ENCODE data around the gene ZDHHC14. TPM values are rescaled to one million over a fixed set of nuclear protein-coding genes. Genes with fewer than 3 reads are reported as not detected.

The ZDHHC14 gene
- total RNA-seq, 4 donors from 2014 or later: 7.1 to 11.4 (median 9.8) TPM

- no peaks in the 10 kb centered on the region for H3K9me3 ChIP-seq
- 88% methylated on average over 3 of the region's 3 CpGs for WGBS
- H3K4me3 ChIP-seq: no peak overlapping the region
- H3K27me3 ChIP-seq: no peaks in the 10 kb centered on the region
- H3K4me1 ChIP-seq: no peaks in the 10 kb centered on the region
- no peak for DNase-seq (ENCODE audit: extremely low spot score)
- H3K27ac ChIP-seq (replicated peaks in 1 of 4): no peak overlapping the region
- intact Hi-C loops (cut with DNase I): no loop called here
- H3K36me3 ChIP-seq: peaks cover 0 to 4% (median 0%) of the 10 kb centered on the region in 4 donors
- TF ChIP-seq EP300 (IDR thresholded peaks at IDR 0.05): no peak
- TF ChIP-seq POLR2AphosphoS5 (IDR thresholded peaks at IDR 0.05): no peak
- TF ChIP-seq POLR2A (IDR thresholded peaks at IDR 0.05; ENCODE audit: low read depth): no peak
- no peak for TF ChIP-seq CTCF (IDR thresholded peaks at IDR 0.05)
Measured at GRCh38 chr6:157611406-157611805, 230.4 kb downstream of the ZDHHC14 start.

GRCh38 chr6:157613011-157613522, 232.1 kb downstream of the ZDHHC14 start:
- no peak overlapping the region for H3K4me3 ChIP-seq
- DNase-seq (ENCODE audit: extremely low spot score): no peak
- WGBS: 91% methylated on average over 7 of the region's 7 CpGs
- H3K4me1 ChIP-seq: no peaks in the 10 kb centered on the region
- no peaks in the 10 kb centered on the region for H3K27me3 ChIP-seq
- intact Hi-C loops (cut with DNase I): no loop called here
- H3K27ac ChIP-seq (replicated peaks in 1 of 4): no peak overlapping the region
- no peak for TF ChIP-seq CTCF (IDR thresholded peaks at IDR 0.05)
- no peak for TF ChIP-seq POLR2A (IDR thresholded peaks at IDR 0.05; ENCODE audit: low read depth)
- no peak for TF ChIP-seq EP300 (IDR thresholded peaks at IDR 0.05)
- no peak for TF ChIP-seq POLR2AphosphoS5 (IDR thresholded peaks at IDR 0.05)
- H3K9me3 ChIP-seq: no peaks in the 10 kb centered on the region
- H3K36me3 ChIP-seq: peaks cover 0 to 4% (median 0%) of the 10 kb centered on the region in 4 donors

- Histone ChIP-seq H3K27ac (replicated peaks in 1 of 4) (no peak overlapping the region), H3K27me3 (no peaks in the 10 kb centered on the region), H3K36me3 (no peaks in the 10 kb centered on the region), H3K9me3 (no peaks in the 10 kb centered on the region), H3K4me3 (no peak overlapping the region), H3K4me1 (no peaks in the 10 kb centered on the region)
- TF ChIP-seq POLR2A (IDR thresholded peaks at IDR 0.05; ENCODE audit: low read depth) (no peak), POLR2AphosphoS5 (IDR thresholded peaks at IDR 0.05) (no peak), CTCF (IDR thresholded peaks at IDR 0.05) (no peak)
- 95% methylated on average over 5 of the region's 5 CpGs for WGBS
- no peak for DNase-seq (ENCODE audit: extremely low spot score)
- intact Hi-C loops (cut with DNase I): no loop called here
Measured at GRCh38 chr6:157614026-157614568, 233.1 kb downstream of the ZDHHC14 start.

- WGBS: 74% methylated on average over 4 of the region's 4 CpGs
- no peak for DNase-seq (ENCODE audit: extremely low spot score)
- Histone ChIP-seq H3K9me3 (no peaks in the 10 kb centered on the region), H3K4me3 (no peak overlapping the region), H3K27ac (replicated peaks in 1 of 4) (no peak overlapping the region), H3K4me1 (no peaks in the 10 kb centered on the region), H3K36me3 (no peaks in the 10 kb centered on the region), H3K27me3 (no peaks in the 10 kb centered on the region)
- TF ChIP-seq POLR2AphosphoS5 (IDR thresholded peaks at IDR 0.05): no peak
- intact Hi-C loops (cut with DNase I): no loop called here
Measured at GRCh38 chr6:157615420-157615769, 234.4 kb downstream of the ZDHHC14 start.

- no peaks in the 10 kb centered on the region for H3K36me3 ChIP-seq
- no peak for DNase-seq (ENCODE audit: extremely low spot score)
- no peaks in the 10 kb centered on the region for H3K4me1 ChIP-seq
- no peak overlapping the region for H3K27ac ChIP-seq (replicated peaks in 1 of 4)
- no peaks in the 10 kb centered on the region for H3K27me3 ChIP-seq
- no peak overlapping the region for H3K4me3 ChIP-seq
- TF ChIP-seq POLR2A (IDR thresholded peaks at IDR 0.05; ENCODE audit: low read depth) (no peak), EP300 (IDR thresholded peaks at IDR 0.05) (no peak), POLR2AphosphoS5 (IDR thresholded peaks at IDR 0.05) (no peak), CTCF (IDR thresholded peaks at IDR 0.05) (no peak)
- H3K9me3 ChIP-seq: no peaks in the 10 kb centered on the region
- intact Hi-C loops (cut with DNase I): no loop called here
- WGBS: 94% methylated on average over 4 of the region's 4 CpGs
Measured at GRCh38 chr6:157615951-157616350, 235.0 kb downstream of the ZDHHC14 start.
